Gastrocnemius medialis (tissue), 4 donors: ENCODE measurements around the gene KEL. TPM values are rescaled to one million over a fixed set of nuclear protein-coding genes. Genes with fewer than 3 reads are reported as not detected.

Experiments used
- ATAC-seq, 2 donors: fragments of 150-250 bp; one replicate each; pipeline ENCODE4 v1.9.1; 2016
- DNase-seq, 2 donors: peaks; one replicate each; pipeline ENCODE4 v3.0.0-alpha.2; 2019
- H3K27ac ChIP-seq, 4 donors: fragments of 200-600 bp; sonication (generic); 1 replicate in 1 of 4; 2 replicates in 3 of 4; pipeline ENCODE4 v1.5.1; 2016 to 2018; ENCODE audit warnings: mild to moderate bottlenecking in 2 of 4, moderate library complexity in 1 of 4
- H3K27me3 ChIP-seq, 3 donors: fragments of 200-600 bp; sonication (generic) in 2 of 3; 1 replicate in 1 of 3; 2 replicates in 2 of 3; pipeline versions ENCODE4 v1.5.1 to v1.6.0; 2016 to 2019; ENCODE audit warnings: mild to moderate bottlenecking in 1 of 3, moderate library complexity in 1 of 3
- H3K36me3 ChIP-seq, 2 donors: fragments of 200-600 bp; sonication (generic) in 1 of 2; one replicate each; pipeline ENCODE4 v1.5.1; 2017 to 2018
- H3K4me1 ChIP-seq, 2 donors: fragments of 200-600 bp; sonication (generic) in 1 of 2; one replicate each; pipeline ENCODE4 v1.5.1; 2016 to 2017; ENCODE audit warnings: mild to moderate bottlenecking in 2 of 2
- H3K4me3 ChIP-seq, 4 donors: fragments of 200-600 bp; sonication (generic) in 3 of 4; 1 replicate in 1 of 4; 2 replicates in 3 of 4; pipeline ENCODE4 v1.5.1; 2016 to 2019; ENCODE audit warnings: mild to moderate bottlenecking in 2 of 4
- H3K9me3 ChIP-seq, 3 donors: fragments of 200-600 bp; sonication (generic) in 2 of 3; 1 replicate in 1 of 3; 2 replicates in 2 of 3; pipeline ENCODE4 v1.5.1; 2016 to 2019
- CTCF ChIP-seq, 5 experiments: fragments of 450-650 bp in 3 of 5; fragments of 200-600 bp in 2 of 5; sonication (generic) in 2 of 5; IDR thresholded peaks in 4 of 5; conservative IDR thresholded peaks in 1 of 5; 1 replicate in 4 of 5; 2 replicates in 1 of 5; pipeline ENCODE4 v1.5.1; 2016 to 2019; ENCODE audit warnings: antibody characterized with exemption in 5 of 5, mild to moderate bottlenecking in 3 of 5, moderate library complexity in 3 of 5
- POLR2A ChIP-seq, 2 donors: fragments of 450-650 bp; IDR thresholded peaks; one replicate each; pipeline ENCODE4 v1.6.1; 2017; ENCODE audit warnings: antibody characterized with exemption in 2 of 2, mild to moderate bottlenecking in 2 of 2, moderate library complexity in 2 of 2
- in situ Hi-C, 4 donors: fragments of 200-750 bp; cut with MboI; loops; one replicate each; pipeline versions ENCODE4 v1.15.0 to v1.8.0; 2017; ENCODE audit warnings: low sequenced_read_pairs in 4 of 4
- intact Hi-C: fragments of 100-400 bp; cut with DNase I; formaldehyde crosslinking; loops from one replicate; pipeline ENCODE4 v1.15.1; 2023; ENCODE audit warnings: low total_unique reads
- total RNA-seq, 4 donors: library from RNA; depleted of rRNA; stranded (reverse); fragments of >200 nt; gene quantifications; one replicate each; pipeline versions ENCODE4 v1.1.0 to v1.2.3, GENCODE V29; 2016

The KEL gene
- total RNA-seq, 4 donors from 2014 or later = not detected

GRCh38 chr7:142941541-142941940 is 20.6 kb downstream of the KEL start:
- TF ChIP-seq POLR2A (IDR thresholded peaks at IDR 0.05) (no peak), CTCF (IDR thresholded peaks at IDR 0.05 in 4 of 5, conservative IDR thresholded peaks at IDR 0.05 in 1 of 5) (no peak)
- in situ Hi-C loops (no loop called here), intact Hi-C loops (no loop called here)
- Histone ChIP-seq H3K4me3 (no peak overlapping the region), H3K36me3 (no peaks in the 10 kb centered on the region), H3K27me3 (no peaks in the 10 kb centered on the region), H3K4me1 (no peaks in the 10 kb centered on the region), H3K9me3 (no peaks in the 10 kb centered on the region), H3K27ac (no peak overlapping the region)
- DNase-seq (no peak), ATAC-seq (no peak)

- ATAC-seq = no peak
- H3K4me1 ChIP-seq = no peaks in the 10 kb centered on the region
- no peaks in the 10 kb centered on the region for H3K36me3 ChIP-seq
- DNase-seq = no peak
- in situ Hi-C loops (no loop called here), intact Hi-C loops (no loop called here)
- TF ChIP-seq POLR2A (IDR thresholded peaks at IDR 0.05) = no peak
- TF ChIP-seq CTCF (IDR thresholded peaks at IDR 0.05 in 4 of 5, conservative IDR thresholded peaks at IDR 0.05 in 1 of 5) = no peak
- no peaks in the 10 kb centered on the region for H3K27me3 ChIP-seq
- H3K9me3 ChIP-seq = no peaks in the 10 kb centered on the region
- H3K27ac ChIP-seq = no peak overlapping the region
- H3K4me3 ChIP-seq = no peak overlapping the region
Observed at GRCh38 chr7:142940966-142941535, 21.1 kb downstream of the KEL start.

GRCh38 chr7:142939226-142939910 is 22.8 kb downstream of the KEL start, which contains the start of gene LLCFC1:
Gene LLCFC1 (plus strand): TSS chr7:142939484. CDS start chr7:142939622, 138 bp downstream.
- H3K27me3 ChIP-seq = no peaks in the 10 kb centered on the region
- in situ Hi-C loops (no loop called here), intact Hi-C loops (no loop called here)
- no peaks in the 10 kb centered on the region for H3K4me1 ChIP-seq
- DNase-seq = no peak
- no peaks in the 10 kb centered on the region for H3K36me3 ChIP-seq
- no peak for TF ChIP-seq POLR2A (IDR thresholded peaks at IDR 0.05)
- TF ChIP-seq CTCF (IDR thresholded peaks at IDR 0.05 in 4 of 5, conservative IDR thresholded peaks at IDR 0.05 in 1 of 5) = no peak
- H3K27ac ChIP-seq = no peak within 1 kb of the TSS
- ATAC-seq = no peak
- H3K4me3 ChIP-seq = no peak within 1 kb of the TSS
- H3K9me3 ChIP-seq = no peaks in the 10 kb centered on the region

- ATAC-seq (no peak), DNase-seq (no peak)
- H3K27ac ChIP-seq = no peak overlapping the region
- H3K36me3 ChIP-seq = no peaks in the 10 kb centered on the region
- no peaks in the 10 kb centered on the region for H3K27me3 ChIP-seq
- H3K4me3 ChIP-seq = no peak overlapping the region
- TF ChIP-seq POLR2A (IDR thresholded peaks at IDR 0.05) = no peak
- TF ChIP-seq CTCF (IDR thresholded peaks at IDR 0.05 in 4 of 5, conservative IDR thresholded peaks at IDR 0.05 in 1 of 5) = no peak
- no peaks in the 10 kb centered on the region for H3K9me3 ChIP-seq
- H3K4me1 ChIP-seq = no peaks in the 10 kb centered on the region
- intact Hi-C loops = no loop called here
- in situ Hi-C loops = no loop called here
Observed at GRCh38 chr7:142938611-142939010, 23.6 kb downstream of the KEL start.
